ENCODE results near the gene FAM174C. TPM values are rescaled to one million over a fixed set of nuclear protein-coding genes. Genes with fewer than 3 reads are reported as not detected.

FAM174C gene
- total RNA-seq, 3 donors from 2014 or later (not counting 1 experiment from before 2014, with no cell fraction given), result 26.6 to 33.4 (median 27.1) TPM

- Mint-ChIP-seq H3K4me3 (no peak overlapping the region), H3K36me3 (no peaks in the 10 kb centered on the region), H3K27ac (no peak overlapping the region), H3K4me1 (no peaks in the 10 kb centered on the region), H3K27me3 (ENCODE audit: low read depth in 2 of 2) (peaks cover 23 to 26% of the 10 kb centered on the region in 2 donors), H3K9me3 (no peaks in the 10 kb centered on the region)
- no peak overlapping the region for H3K4me3 ChIP-seq (ENCODE audit: low read length)
- H3K27ac ChIP-seq (ENCODE audit: low read length), result no peak overlapping the region
- H3K9me3 ChIP-seq (ENCODE audit: control insufficient read depth, insufficient read depth, low read length), result no peaks in the 10 kb centered on the region
- intact Hi-C loops (cut with micrococcal nuclease), result no loop called here
- DNase-seq (no peak), ATAC-seq (no peak)
- no peak for TF ChIP-seq CTCF (IDR thresholded peaks at IDR 0.05)
- no peaks in the 10 kb centered on the region for H3K36me3 ChIP-seq (ENCODE audit: control insufficient read depth, insufficient read depth, low read length)
- peaks cover 26% of the 10 kb centered on the region for H3K27me3 ChIP-seq (ENCODE audit: control insufficient read depth, insufficient read depth, low read length)
- peaks cover 9% of the 10 kb centered on the region for H3K4me1 ChIP-seq (ENCODE audit: control insufficient read depth, insufficient read depth, low read length)
- WGBS (ENCODE audit: insufficient coverage), result 88% methylated on average over 16 of the region's 16 CpGs
Observed at GRCh38 chr19:1322198-1322981, 47.1 kb downstream of the FAM174C start.

DNA sequence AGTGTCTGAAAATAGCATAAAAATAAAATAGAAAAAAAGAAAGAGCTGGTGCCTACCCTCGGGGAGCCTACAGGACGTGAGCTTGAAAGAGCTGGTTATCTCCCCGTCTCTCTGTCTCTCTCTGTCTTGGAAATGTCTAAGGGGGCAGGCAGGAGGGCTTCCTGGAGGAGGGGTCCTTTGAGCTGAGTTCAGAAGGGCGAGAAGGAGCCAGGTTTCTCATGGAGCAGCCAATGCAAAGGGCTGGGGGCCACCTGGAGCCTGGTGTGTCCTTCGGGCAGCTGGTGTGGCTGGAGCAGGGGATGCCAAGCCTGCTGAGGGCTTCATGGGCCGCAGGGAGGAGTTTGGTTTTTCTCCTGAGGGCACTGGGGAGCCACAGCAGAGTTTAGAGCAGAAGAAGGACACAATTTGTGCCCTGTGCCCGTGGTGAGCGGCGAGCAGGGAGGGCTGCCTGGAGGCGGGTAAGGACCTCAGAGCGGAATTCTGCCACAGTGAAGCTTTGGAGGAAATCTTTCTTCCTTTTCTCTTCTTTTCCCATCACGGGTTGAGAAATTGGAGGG is 49.0 kb downstream of the FAM174C start:
- H3K27me3 ChIP-seq (ENCODE audit: control insufficient read depth, insufficient read depth, low read length), result peaks cover 23% of the 10 kb centered on the region
- peak overlapping the region; percentile 13 for H3K4me3 Mint-ChIP-seq

GRCh38 chr19:1324806-1325567 is 49.7 kb downstream of the FAM174C start:
- 4% methylated on average over 66 of the region's 66 CpGs for WGBS (ENCODE audit: insufficient coverage)
- Mint-ChIP-seq H3K36me3 (no peaks in the 10 kb centered on the region), H3K27ac (peak overlapping the region in 1 of 2 donors; percentile 36), H3K4me3 (peak overlapping the region; percentile 25), H3K4me1 (no peaks in the 10 kb centered on the region), H3K27me3 (ENCODE audit: low read depth in 2 of 2) (peaks cover 18 to 21% of the 10 kb centered on the region in 2 donors), H3K9me3 (no peaks in the 10 kb centered on the region)
- H3K27me3 ChIP-seq (ENCODE audit: control insufficient read depth, insufficient read depth, low read length), result peaks cover 23% of the 10 kb centered on the region
- intact Hi-C loops (cut with micrococcal nuclease), result no loop called here
- TF ChIP-seq CTCF (IDR thresholded peaks at IDR 0.05), result no peak
- peaks cover 9% of the 10 kb centered on the region for H3K4me1 ChIP-seq (ENCODE audit: control insufficient read depth, insufficient read depth, low read length)
- no peak overlapping the region for H3K4me3 ChIP-seq (ENCODE audit: low read length)
- no peak overlapping the region for H3K27ac ChIP-seq (ENCODE audit: low read length)
- DNase-seq (peak; percentile 24 to 29), ATAC-seq (peak in 2 of 3 donors; percentile 62 to 67)
- H3K36me3 ChIP-seq (ENCODE audit: control insufficient read depth, insufficient read depth, low read length), result no peaks in the 10 kb centered on the region
- no peaks in the 10 kb centered on the region for H3K9me3 ChIP-seq (ENCODE audit: control insufficient read depth, insufficient read depth, low read length)

More for the DNA sequence above, 49.0 kb downstream of the FAM174C start:
- Histone ChIP-seq H3K27ac (ENCODE audit: low read length) (no peak overlapping the region), H3K4me1 (ENCODE audit: control insufficient read depth, insufficient read depth, low read length) (peaks cover 9% of the 10 kb centered on the region), H3K36me3 (ENCODE audit: control insufficient read depth, insufficient read depth, low read length) (no peaks in the 10 kb centered on the region), H3K9me3 (ENCODE audit: control insufficient read depth, insufficient read depth, low read length) (no peaks in the 10 kb centered on the region), H3K4me3 (ENCODE audit: low read length) (no peak overlapping the region)
- DNase-seq (no peak), ATAC-seq (no peak)
- no peak for TF ChIP-seq CTCF (IDR thresholded peaks at IDR 0.05)
- H3K9me3 Mint-ChIP-seq, result no peaks in the 10 kb centered on the region
- no peaks in the 10 kb centered on the region for H3K36me3 Mint-ChIP-seq
- peaks cover 18 to 21% of the 10 kb centered on the region in 2 donors for H3K27me3 Mint-ChIP-seq (ENCODE audit: low read depth in 2 of 2)
- no peaks in the 10 kb centered on the region for H3K4me1 Mint-ChIP-seq
- 81% methylated on average over 11 of the region's 12 CpGs for WGBS (ENCODE audit: insufficient coverage)
- H3K27ac Mint-ChIP-seq, result no peak overlapping the region
- intact Hi-C loops (cut with micrococcal nuclease), result no loop called here
